ENCODE data around the gene COX6B2. TPM values are rescaled to one million over a fixed set of nuclear protein-coding genes. Genes with fewer than 3 reads are reported as not detected.

Gene COX6B2
- total RNA-seq, 1 donor from 2014 or later, result 0.17 TPM

GRCh38 chr19:55314396-55314795 lies 40.1 kb downstream of the COX6B2 start:
- peaks cover 3% of the 10 kb centered on the region for H3K36me3 Mint-ChIP-seq (ENCODE audit: low read depth)

GRCh38 chr19:55312621-55313512 lies 41.7 kb downstream of the COX6B2 start:
- H3K4me1 Mint-ChIP-seq (ENCODE audit: low read depth), result no peaks in the 10 kb centered on the region
- no peak overlapping the region for H3K27ac Mint-ChIP-seq (ENCODE audit: unreplicated experiment)
- H3K27me3 Mint-ChIP-seq (ENCODE audit: low read depth), result no peaks in the 10 kb centered on the region

More at GRCh38 chr19:55314396-55314795, 40.1 kb downstream of the COX6B2 start:
- Mint-ChIP-seq H3K4me3 (ENCODE audit: unreplicated experiment) (no peak overlapping the region), H3K4me1 (ENCODE audit: low read depth) (no peaks in the 10 kb centered on the region), H3K9me3 (ENCODE audit: low read depth) (peaks cover 3% of the 10 kb centered on the region), H3K27ac (ENCODE audit: unreplicated experiment) (no peak overlapping the region), H3K27me3 (ENCODE audit: low read depth) (no peaks in the 10 kb centered on the region)
- no peak for TF ChIP-seq CTCF (IDR thresholded peaks at IDR 0.05)
- no peak for DNase-seq (ENCODE audit: low spot score)

GRCh38 chr19:55311797-55312196 lies 42.7 kb downstream of the COX6B2 start:
- Mint-ChIP-seq H3K9me3 (ENCODE audit: low read depth) (peaks cover 3% of the 10 kb centered on the region), H3K36me3 (ENCODE audit: low read depth) (peaks cover 12% of the 10 kb centered on the region), H3K4me1 (ENCODE audit: low read depth) (no peaks in the 10 kb centered on the region), H3K27me3 (ENCODE audit: low read depth) (no peaks in the 10 kb centered on the region), H3K4me3 (ENCODE audit: unreplicated experiment) (no peak overlapping the region), H3K27ac (ENCODE audit: unreplicated experiment) (no peak overlapping the region)
- DNase-seq (ENCODE audit: low spot score), result no peak
- no peak for TF ChIP-seq CTCF (IDR thresholded peaks at IDR 0.05)

More at GRCh38 chr19:55312621-55313512, 41.7 kb downstream of the COX6B2 start:
- Mint-ChIP-seq H3K4me3 (ENCODE audit: unreplicated experiment) (no peak overlapping the region), H3K36me3 (ENCODE audit: low read depth) (peaks cover 9% of the 10 kb centered on the region), H3K9me3 (ENCODE audit: low read depth) (peaks cover 3% of the 10 kb centered on the region)
- no peak for DNase-seq (ENCODE audit: low spot score)
- no peak for TF ChIP-seq CTCF (IDR thresholded peaks at IDR 0.05)

GRCh38 chr19:55311397-55311796 lies 43.1 kb downstream of the COX6B2 start:
- Mint-ChIP-seq H3K9me3 (ENCODE audit: low read depth) (peaks cover 3% of the 10 kb centered on the region), H3K36me3 (ENCODE audit: low read depth) (peaks cover 15% of the 10 kb centered on the region), H3K4me1 (ENCODE audit: low read depth) (no peaks in the 10 kb centered on the region), H3K27ac (ENCODE audit: unreplicated experiment) (no peak overlapping the region), H3K4me3 (ENCODE audit: unreplicated experiment) (no peak overlapping the region), H3K27me3 (ENCODE audit: low read depth) (no peaks in the 10 kb centered on the region)
- no peak for TF ChIP-seq CTCF (IDR thresholded peaks at IDR 0.05)
- DNase-seq (ENCODE audit: low spot score), result no peak

GRCh38 chr19:55310498-55310897 lies 44.0 kb downstream of the COX6B2 start:
- Mint-ChIP-seq H3K9me3 (ENCODE audit: low read depth) (no peaks in the 10 kb centered on the region), H3K4me3 (ENCODE audit: unreplicated experiment) (no peak overlapping the region), H3K36me3 (ENCODE audit: low read depth) (peaks cover 18% of the 10 kb centered on the region), H3K27ac (ENCODE audit: unreplicated experiment) (no peak overlapping the region), H3K27me3 (ENCODE audit: low read depth) (no peaks in the 10 kb centered on the region), H3K4me1 (ENCODE audit: low read depth) (no peaks in the 10 kb centered on the region)
- no peak for DNase-seq (ENCODE audit: low spot score)
- no peak for TF ChIP-seq CTCF (IDR thresholded peaks at IDR 0.05)
